NK-92 treated with Interleukin-12 subunit alpha and Interleukin-12 subunit beta, amount 100 ng/mL, for 24 hours (cell line): ENCODE data around the gene E2F3.
"Not testable (repeated sequence)": the region's sequence is repeated elsewhere in the genome, so short reads cannot be mapped to it uniquely, and the experiment has no call there.

Experiments used
- DNase-seq: peaks from one replicate; lab custom pipeline; 2025; lab: John Stamatoyannopoulos, UW

E2F3 gene

DNA sequence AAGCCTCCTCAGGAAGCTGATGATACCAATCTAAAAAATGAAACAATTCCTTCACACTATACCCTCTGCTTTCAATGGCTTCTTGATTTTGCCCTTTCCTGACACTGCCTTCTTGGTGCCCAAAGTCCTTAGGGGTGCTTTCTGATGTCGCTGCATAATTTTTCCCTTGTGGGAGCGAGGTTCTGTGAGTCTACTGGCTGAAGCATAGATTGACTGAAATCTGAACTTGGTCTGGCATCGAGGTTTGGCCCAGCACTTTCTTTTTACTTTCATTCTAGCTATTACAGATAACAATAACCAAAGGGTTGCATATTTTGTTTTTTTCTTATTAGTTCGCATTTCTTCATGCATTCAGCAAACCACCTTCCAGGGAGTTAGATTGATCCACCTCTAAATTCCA is 65.8 kb downstream of the E2F3 start:
- DNase-seq: no peak

- no peak for DNase-seq
These were observed 66.5 kb downstream of the E2F3 start for GRCh38 chr6:20468209-20468608.

- DNase-seq: no peak
These were observed 71.1 kb downstream of the E2F3 start for GRCh38 chr6:20472748-20473147.

DNA sequence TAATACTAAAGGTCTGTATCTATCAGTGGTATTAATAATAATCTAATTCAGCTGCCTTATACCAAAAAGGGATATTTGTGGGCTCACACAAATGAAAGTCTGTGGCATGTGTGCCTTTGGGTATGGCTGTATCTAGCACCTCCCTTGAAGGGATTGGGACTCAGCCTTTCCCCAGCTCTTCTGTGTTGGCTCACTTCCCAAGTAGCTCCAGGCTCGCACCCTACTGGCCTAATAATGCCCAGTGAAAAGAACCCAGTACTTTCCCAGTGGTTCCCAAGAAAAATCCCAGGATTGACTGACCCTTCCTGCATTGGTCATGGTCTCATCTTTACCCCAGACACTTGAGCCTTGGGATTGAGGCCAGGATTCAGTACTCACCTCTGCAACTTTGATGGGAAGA is 71.8 kb downstream of the E2F3 start:
- no peak for DNase-seq

- no peak for DNase-seq
These were observed 73.3 kb downstream of the E2F3 start for GRCh38 chr6:20474874-20475542.

DNA sequence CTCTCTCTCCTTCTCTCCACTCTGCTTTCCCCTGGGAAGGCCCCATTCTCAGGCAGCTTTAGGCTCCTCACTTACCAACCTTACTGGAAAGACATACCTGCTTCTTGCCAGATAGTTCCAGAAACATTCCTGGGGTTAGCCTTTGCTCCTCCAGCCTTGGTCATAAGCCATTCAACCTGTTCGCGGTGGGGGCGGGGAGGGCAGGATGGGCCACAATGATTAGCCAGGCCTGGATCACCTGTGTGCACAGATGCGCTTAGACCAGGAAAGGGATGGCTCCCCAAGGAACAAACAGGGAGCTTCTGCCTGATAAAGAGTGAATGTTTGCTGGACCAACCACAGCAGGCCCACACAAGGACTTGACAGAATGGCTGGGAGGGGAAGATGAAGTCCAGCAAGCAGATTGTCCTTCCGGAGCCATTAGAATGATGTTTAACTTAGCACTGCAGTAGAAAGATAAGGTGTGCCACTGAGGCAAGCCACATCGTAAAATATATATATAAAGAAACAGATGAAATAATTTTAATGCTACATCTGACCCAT is 74.9 kb downstream of the E2F3 start:
- DNase-seq: no peak

GRCh38 chr6:20477485-20477884 is 75.8 kb downstream of the E2F3 start:
- DNase-seq: no peak

DNA sequence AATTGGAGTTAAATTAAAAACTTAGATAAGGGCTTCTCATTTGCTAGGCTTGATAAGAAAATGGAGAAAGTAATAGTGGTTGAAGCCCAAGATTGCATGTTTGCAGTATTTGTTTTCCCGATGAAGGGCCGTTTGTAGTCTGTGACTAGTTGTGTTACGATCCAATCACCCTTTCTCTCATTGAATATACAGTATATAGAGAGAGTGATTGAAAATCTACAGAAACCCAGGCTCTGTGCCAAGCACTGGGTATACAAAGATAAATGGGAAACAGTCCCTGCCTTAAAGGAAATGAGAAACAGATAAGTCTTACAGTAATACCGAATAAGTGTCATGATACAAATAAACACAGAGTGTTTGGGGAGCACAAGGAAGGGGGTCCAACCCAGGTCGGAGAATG is 77.4 kb downstream of the E2F3 start:
- no peak for DNase-seq

DNA sequence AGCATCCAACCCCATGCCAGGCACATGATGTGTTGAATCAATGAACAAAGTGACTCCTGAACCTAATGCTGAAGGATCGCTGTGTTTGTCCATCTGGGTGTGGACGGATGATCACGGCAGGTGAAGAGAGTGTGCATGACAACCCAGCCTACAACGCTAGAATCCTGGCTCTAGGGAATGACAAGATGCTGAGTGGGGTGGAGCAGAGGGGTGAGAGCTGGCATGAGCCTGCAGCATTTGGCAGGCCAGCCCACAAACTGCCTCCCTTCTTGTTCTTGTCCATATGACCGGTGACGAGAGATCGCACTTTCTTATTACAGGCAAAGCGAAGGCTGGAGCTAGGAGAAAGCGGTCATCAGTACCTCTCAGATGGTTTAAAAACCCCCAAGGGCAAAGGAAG is 77.8 kb downstream of the E2F3 start:
- no peak for DNase-seq

GRCh38 chr6:20481281-20481680 is 79.6 kb downstream of the E2F3 start:
- DNase-seq: no peak

- DNase-seq: no peak
These were observed 82.3 kb downstream of the E2F3 start for GRCh38 chr6:20483887-20484497.

DNA sequence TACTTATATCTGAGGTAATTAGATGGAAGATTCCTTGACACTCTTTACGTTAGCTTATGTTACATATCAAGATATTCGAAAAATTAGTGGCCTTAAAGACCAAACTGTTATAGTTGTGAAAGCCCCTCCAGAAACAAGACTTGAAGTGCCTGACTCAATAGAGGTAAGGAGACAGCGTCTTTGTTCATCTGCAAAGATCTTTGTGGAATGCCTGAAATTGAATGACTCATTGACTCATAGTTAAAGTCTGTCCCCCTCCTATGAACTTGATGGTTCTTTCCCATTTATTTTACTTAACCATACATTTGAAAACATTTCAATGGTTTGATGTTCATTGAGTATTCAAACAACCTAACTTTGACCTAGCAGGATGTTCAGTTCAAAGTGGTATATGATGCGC is 85.0 kb downstream of the E2F3 start:
- DNase-seq: no peak

DNA sequence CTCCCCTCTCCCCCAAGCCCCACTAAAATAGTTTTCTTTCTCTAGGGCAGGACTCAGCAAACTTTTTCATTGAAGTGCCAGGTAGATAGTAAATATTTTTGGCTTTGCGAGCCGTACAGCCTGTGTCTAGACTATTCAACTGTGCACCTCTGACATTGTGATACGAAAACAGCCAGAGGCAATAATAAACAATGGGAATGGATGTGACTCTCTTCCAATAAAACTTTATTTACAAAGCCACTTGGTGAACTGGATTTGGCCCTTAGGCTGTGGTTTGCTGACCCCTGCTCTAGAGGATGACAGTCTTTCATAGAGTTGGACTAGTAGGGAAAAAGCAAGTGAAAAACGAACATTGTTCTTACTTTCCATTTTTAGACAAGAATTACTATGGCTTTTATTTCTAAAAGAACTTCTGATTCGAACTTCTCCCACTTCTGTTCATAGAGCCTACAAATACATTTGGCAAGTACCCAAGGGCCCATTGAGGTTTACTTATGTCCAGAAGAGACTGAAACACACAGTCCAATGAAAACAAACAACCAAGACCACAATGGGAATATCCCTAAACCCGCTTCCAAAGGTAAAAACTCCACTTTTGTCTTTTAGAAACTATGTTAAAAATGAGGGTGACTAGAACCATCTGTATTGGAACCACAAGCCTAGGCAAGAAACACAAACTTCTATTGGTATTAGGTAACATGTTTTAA is 86.1 kb downstream of the E2F3 start:
- no peak for DNase-seq

DNA sequence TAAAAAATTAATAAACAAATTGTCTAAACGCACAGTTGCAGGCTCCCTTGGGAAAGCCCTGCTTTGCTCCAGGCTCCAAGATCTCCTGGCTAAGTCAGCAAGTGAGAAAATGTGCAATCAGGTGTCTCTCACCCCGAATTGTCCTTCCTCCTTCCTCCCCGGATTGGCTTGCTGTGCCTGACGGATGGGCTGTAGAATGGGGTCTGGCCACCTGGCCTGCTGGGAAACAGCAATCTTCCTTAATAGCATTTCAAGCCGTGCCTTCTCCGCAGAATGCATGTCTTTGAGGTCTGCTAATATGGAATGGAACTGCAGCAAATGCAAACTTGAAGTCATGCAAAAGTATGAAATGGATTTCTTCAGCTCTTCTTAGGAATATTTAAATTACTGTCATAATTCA is 88.9 kb downstream of the E2F3 start:
- no peak for DNase-seq

DNA sequence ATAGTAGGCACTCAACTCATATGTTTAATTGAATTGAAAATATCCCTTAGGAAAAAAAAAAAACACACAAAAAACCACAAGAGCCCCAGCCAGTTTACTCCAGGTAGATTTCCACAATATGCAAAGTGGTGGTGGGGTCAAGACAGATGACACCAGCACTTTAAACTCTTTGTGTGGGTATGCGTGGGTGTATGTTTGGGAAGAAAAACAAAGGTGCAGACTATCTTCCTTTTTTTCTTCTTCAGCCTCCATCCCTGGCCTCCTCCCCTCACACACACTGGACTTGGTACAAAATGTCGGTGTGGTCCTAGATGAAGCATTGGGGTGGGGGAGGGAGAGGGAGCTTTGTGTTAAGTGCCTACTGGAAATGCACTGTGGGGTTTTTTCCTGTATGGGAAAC is 90.4 kb downstream of the E2F3 start:
- DNase-seq: no peak

- no peak for DNase-seq
These were observed 95.7 kb downstream of the E2F3 start for GRCh38 chr6:20497216-20498040.

GRCh38 chr6:20498041-20498385 is 96.3 kb downstream of the E2F3 start:
- DNase-seq: no peak

DNA sequence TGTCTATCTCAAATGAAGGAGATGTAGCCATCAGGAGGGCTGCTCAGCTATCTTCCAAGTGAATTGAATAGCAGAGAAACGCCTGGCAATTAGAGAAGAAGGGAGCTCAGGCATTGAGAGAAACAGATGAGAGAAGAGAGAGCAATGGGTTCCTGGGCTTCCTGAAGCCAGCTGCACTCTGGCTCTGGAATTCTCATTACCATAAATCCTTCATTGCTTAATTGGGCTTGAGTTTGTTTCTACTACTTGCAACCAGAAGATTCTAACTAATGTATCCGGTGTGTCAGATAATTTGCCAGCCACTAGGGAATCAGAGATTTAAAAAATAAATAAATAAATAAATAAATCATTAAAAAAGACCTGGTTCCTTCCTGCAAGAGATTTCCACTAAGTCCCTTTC is 107.5 kb downstream of the E2F3 start:
- DNase-seq: no peak

DNA sequence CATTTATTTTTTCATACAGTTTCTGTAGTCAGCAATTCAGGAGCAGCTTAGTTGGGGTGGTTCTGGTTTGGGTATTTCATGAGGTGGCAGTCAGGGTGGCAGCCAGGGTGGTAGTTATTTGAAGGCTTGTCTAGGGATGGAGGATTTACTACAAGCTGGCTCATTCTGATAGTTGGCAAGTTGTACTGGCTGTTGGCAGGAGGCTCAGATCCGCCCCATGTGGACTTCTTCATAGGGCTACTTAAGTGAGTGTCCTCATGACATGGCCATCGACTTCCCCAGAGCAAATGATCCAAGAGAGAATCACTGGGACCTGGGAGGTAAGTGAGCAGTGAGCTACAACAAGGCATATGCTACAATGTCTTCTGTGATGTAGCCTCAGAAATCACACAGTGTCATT is 110.2 kb downstream of the E2F3 start:
- no peak for DNase-seq

GRCh38 chr6:20525208-20525607 is 123.5 kb downstream of the E2F3 start:
- DNase-seq: not testable (repeated sequence)

DNA sequence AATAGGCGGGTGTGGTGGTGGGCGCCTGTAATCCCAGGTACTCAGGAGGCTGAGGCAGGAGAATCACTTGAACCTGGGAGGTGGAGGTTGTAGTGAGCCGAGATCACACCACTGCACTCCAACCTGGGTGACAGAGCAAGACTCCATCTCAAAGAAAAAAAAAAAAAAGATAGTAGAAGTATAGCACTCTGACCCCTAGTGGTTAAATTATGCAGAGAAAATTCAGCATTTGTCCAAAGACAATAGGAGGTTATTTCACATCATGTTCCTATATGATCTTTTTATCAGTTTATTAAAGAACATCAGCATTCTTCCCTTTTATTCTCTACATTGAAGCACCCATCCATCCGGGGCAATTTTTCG is 127.4 kb downstream of the E2F3 start:
- DNase-seq: not testable (repeated sequence)

DNA sequence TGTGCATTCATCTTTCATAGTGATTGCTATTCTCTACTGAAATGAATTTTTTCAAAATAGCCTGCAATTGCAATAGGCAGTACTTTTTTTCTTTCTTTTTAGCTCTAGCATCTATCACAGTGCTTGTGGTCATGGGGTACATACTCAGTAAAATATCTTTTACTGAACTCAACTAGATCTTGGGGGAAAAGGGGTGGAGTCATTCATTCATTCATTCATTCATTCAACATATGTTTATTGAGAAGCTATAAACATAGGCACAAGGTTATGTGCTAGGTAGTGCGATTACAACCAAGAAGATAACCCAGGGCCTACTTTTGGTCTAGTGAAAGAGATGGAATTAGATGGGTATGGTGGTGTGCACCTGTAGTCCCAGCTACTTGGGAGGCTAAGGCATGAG is 131.2 kb downstream of the E2F3 start:
- DNase-seq: no peak
